ENCODE data around the gene COLEC11. TPM values are rescaled to one million over a fixed set of nuclear protein-coding genes. Genes with fewer than 3 reads are reported as not detected.

COLEC11 gene
- total RNA-seq, 4 donors from 2014 or later = 0.56 to 2.3 (median 1.0) TPM; not detected in 1

DNA sequence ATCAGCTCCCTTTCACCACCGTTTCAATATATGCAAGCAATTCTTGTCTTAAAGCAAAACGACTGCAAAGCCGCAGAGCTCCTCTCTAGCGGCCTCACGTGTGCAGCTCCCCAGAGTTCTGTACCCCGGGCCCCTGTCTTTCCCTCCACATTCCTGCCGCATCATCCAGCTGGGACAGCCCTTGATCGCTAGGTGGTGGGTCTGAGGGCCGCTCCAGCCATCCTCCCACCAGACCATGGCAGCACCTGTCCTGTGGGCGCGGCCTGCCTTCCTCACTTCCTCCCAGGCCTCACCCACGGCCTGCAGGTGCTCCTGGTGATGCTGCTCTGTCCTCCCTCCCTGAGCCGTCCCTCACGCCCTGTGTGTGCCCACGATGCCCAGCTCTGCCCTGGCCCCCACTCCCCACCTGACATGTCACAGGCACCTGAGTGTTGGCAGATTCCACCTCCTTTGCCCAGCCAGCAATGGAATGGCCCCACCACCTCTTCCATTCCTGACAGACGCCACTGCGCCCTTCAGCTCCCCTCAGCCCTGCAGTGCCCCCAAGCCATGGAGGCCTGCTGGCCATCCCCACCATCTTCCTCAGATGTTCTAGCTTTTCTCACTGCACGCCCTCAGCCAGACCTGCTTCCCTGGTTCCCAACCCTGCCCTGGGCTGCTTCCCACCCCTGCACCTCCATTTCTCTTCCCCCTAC lies 47.8 kb downstream of the COLEC11 start:
- no peaks in the 10 kb centered on the region for H3K4me1 ChIP-seq
- DNase-seq = no peak
- no peaks in the 10 kb centered on the region for H3K36me3 ChIP-seq
- H3K27ac ChIP-seq = no peak overlapping the region
- no peak for TF ChIP-seq CTCF (IDR thresholded peaks at IDR 0.05)
- no peak for TF ChIP-seq POLR2A (IDR thresholded peaks at IDR 0.05)
- H3K9me3 ChIP-seq = no peaks in the 10 kb centered on the region
- peaks cover 0 to under 1% (median 0%) of the 10 kb centered on the region in 4 donors for H3K27me3 ChIP-seq
- intact Hi-C loops (cut with DNase I) = no loop called here
- 75 to 83% methylated on average over 9 to 15 of the region's 18 CpGs for WGBS, 2 donors
- no peak overlapping the region for H3K4me3 ChIP-seq

- H3K27me3 ChIP-seq = no peaks in the 10 kb centered on the region
- no peak overlapping the region for H3K4me3 ChIP-seq
- TF ChIP-seq CTCF (IDR thresholded peaks at IDR 0.05) (no peak), POLR2A (IDR thresholded peaks at IDR 0.05) (no peak)
- intact Hi-C loops (cut with DNase I) = no loop called here
- DNase-seq = no peak
- no peak overlapping the region for H3K27ac ChIP-seq
- 80 to 90% methylated on average over 14 to 15 of the region's 48 CpGs for WGBS, 2 donors
- H3K9me3 ChIP-seq = no peaks in the 10 kb centered on the region
- no peaks in the 10 kb centered on the region for H3K4me1 ChIP-seq
- no peaks in the 10 kb centered on the region for H3K36me3 ChIP-seq
Measured at GRCh38 chr2:3643371-3644245, 48.7 kb downstream of the COLEC11 start.

- Histone ChIP-seq H3K27me3 (peaks cover 0 to under 1% (median 0%) of the 10 kb centered on the region in 4 donors), H3K36me3 (no peaks in the 10 kb centered on the region), H3K9me3 (no peaks in the 10 kb centered on the region), H3K27ac (no peak overlapping the region), H3K4me1 (no peaks in the 10 kb centered on the region), H3K4me3 (no peak overlapping the region)
- DNase-seq = no peak
- TF ChIP-seq POLR2A (IDR thresholded peaks at IDR 0.05) = no peak
- no peak for TF ChIP-seq CTCF (IDR thresholded peaks at IDR 0.05)
- intact Hi-C loops (cut with DNase I) = no loop called here
Measured at GRCh38 chr2:3644246-3644525, 49.3 kb downstream of the COLEC11 start.

DNA sequence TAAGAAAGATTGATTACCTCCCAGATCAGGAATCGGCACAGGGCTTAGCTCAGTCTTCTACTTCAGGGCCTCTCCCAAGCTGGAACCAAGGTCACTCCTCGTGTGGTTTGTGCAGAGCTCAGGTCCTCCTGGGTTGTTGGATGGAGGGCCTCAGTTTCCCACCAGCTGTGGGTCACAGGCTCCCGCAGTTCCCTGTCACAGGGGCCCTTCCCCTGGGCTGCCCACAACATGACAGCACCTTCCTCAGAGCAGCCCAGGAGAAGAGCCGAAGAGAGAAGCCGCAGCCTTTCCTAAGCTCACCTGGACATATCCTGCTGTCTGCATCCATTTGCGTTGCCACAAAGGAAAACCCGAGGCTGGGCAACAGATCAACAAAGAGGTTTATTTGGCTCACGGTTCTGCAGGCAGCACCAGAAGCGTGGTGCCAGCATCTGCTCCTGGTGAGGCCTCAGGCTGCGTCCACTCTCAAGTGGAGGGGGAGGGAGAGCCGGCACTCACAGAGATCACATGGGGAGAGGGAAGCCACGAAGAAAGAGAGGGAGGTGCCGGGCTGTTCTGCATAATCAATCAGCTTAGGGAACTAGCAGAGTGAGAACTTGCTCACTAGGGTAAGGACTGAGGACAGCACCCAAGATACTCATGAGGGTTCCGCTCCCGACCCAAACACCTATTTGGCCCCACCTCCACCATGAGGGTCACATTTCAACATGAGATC lies 50.1 kb downstream of the COLEC11 start:
- Histone ChIP-seq H3K36me3 (no peaks in the 10 kb centered on the region), H3K4me3 (no peak overlapping the region), H3K9me3 (no peaks in the 10 kb centered on the region), H3K27me3 (peaks cover 0 to 9% (median 0%) of the 10 kb centered on the region in 4 donors), H3K27ac (no peak overlapping the region), H3K4me1 (no peaks in the 10 kb centered on the region)
- DNase-seq = no peak
- 68 to 87% methylated on average over 6 to 10 of the region's 15 CpGs for WGBS, 2 donors
- TF ChIP-seq POLR2A (IDR thresholded peaks at IDR 0.05) = no peak
- no peak for TF ChIP-seq CTCF (IDR thresholded peaks at IDR 0.05)
- intact Hi-C loops (cut with DNase I) = no loop called here

Measured in esophagus squamous epithelium (tissue), 5 donors.